DMS 273 (cell line): ENCODE data around the gene KCTD16.

Source experiments
- DNase-seq: peaks from one replicate; lab custom pipeline; 2025; ENCODE audit not compliant: unreplicated experiment; lab: John Stamatoyannopoulos, UW

KCTD16 gene

DNA sequence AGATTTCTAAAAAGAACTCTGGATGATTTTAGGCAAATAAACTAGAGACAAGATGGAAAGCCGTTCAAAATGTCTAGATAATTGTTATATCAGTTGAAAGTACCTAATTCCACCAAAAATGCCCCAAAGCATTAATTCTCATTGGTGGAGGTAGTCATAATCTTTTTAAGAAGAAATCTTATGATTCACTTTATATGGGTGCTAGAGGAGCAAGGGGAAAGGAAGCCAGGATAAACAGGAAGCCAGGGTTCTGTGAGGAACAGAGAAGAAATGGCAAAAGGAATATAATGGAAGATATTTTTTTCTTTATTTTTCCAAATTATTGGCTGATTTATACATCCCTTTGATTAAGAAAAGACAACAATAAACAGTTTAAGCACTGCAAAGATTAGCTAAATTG is 8.0 kb upstream of the KCTD16 start:
- no peak for DNase-seq

DNA sequence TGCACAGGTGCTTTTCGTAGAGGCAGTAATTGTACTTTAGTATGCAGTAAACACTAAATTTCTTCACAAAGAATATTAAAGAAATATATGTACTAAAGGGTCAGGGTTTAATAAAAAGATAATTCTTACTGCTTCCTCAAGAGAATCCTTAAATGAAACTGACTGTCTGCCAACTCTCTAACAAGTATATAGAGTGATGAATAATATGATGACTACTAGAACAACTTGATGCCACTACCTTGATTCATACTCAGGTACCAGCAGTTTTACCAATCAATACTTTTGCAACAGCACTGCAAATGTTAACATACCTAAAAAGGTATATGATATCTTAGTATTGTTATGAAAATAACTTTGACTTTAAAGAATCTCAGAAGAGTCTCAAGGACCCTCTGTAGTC is 4.0 kb upstream of the KCTD16 start:
- DNase-seq, result no peak

DNA sequence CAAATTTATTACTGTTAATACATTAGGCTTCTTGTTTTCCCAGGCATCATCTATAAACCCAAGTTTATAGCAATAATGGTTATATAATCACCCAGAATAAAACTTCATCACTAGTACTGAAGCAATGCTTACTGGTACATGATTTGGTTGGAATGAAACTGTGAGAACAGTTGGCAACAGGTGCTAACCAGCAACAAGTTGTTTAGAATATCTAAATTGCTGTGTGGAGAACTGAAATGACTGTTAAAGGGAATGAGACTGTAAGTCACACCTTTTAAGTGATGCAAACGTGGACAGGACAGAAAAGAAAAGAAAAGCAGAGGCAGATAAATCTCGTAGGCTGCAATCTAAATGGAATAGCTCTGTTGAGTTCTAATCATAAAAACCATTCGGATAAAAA is 2.7 kb upstream of the KCTD16 start:
- no peak for DNase-seq

DNA sequence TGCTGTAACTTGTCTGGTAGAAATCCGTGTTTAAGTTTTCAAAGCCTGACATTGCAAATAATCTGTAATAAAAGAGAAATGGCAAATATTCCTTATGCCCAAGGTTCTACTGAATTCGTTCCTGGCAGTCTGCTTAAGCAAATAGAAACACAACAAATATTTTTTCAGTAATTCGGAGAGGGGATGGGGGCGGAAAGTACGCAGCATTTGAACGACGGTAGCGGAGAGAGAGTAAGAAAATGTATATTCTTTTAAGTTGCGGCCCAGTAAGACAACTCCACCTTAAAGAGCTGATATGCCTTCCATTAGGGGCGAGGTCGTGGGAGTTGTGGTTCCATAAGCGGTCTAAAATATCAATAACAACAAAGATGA is 783 bp upstream of the KCTD16 start:
- DNase-seq, result no peak

DNA sequence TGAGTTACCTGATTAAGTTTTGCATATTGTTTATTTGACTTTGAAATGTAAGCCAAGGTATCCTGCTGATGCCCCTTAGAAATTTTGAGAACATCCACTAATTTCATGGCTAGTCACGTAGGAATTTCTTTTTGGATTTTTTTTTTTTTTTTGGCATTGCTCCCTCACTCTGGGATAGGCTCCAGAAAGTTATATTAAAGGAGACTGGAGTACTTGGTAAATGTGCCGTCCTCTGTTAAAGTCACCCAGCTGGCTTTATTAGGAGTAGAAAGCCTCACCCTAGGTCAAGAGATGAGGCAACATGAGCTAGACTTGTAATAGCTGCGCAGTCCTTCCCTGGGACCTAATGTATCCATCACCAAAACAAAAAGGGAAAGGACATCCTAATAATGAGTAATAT is 3.1 kb downstream of the KCTD16 start:
- no peak for DNase-seq

DNA sequence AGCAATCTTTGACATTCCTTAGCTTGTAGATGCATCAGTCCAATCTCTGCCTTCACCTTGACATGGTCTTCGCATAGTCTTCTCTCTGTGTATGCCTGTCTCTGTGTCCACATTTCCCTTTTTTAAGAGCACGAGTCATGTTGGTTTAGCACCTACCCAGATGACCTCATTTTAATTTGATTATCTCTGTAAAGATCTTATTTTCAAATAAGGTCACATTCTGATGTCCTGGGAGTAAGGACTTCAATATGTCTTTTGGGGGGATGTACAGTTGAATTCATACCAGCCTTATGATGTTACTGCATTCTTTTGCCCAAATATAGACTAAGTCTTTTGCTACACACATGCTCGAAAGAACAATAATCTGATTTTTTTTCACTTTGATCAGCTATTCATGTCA is 6.9 kb downstream of the KCTD16 start:
- DNase-seq, result no peak

DNA sequence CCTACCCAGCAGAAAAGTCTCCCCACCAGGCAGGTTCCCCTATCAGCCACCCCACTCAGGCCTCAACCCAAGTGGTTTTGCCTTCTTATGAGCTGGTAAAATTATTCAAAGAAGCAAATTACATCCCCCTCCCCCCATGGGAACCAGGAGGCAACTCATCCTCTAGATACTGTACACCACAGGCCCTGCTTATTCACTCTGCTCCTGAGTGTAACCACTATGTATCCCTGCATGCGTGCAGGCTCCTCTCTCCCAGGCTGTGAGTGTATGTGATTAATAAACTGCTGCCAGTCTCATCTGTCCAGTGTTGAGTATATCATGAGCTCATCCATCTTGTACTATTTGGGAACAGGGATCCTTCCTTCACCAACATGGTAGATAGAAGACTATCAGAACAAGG is 8.6 kb downstream of the KCTD16 start:
- no peak for DNase-seq

DNA sequence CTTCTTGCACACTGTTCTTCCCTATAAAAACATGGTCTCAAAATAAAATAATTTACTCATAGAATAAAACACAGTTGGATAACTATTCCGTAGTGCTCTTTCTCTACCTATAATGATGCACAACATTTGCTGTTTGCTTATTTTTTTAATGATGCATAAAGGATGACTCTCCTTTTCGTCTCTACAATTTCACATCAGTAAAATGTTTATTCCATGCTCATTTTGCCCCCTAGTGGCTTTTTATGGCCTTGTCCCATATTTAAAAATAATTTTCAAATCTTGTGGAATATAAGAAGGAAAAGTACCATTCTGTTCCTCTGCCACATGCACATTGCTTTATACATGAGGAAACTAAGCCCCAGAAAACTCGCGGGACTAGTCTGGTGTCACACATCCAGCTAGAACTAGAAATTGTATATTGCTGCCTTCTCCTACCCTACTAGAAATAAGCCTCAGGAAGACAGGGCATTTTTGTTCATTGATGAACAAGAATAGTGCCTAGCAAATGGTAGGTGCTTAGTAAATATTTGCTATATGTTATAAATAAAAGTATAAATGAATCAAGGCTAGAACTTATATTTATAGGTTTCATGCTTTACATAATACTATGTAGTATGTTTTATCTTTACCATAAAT is 12.7 kb downstream of the KCTD16 start:
- DNase-seq, result peak; percentile 68

DNA sequence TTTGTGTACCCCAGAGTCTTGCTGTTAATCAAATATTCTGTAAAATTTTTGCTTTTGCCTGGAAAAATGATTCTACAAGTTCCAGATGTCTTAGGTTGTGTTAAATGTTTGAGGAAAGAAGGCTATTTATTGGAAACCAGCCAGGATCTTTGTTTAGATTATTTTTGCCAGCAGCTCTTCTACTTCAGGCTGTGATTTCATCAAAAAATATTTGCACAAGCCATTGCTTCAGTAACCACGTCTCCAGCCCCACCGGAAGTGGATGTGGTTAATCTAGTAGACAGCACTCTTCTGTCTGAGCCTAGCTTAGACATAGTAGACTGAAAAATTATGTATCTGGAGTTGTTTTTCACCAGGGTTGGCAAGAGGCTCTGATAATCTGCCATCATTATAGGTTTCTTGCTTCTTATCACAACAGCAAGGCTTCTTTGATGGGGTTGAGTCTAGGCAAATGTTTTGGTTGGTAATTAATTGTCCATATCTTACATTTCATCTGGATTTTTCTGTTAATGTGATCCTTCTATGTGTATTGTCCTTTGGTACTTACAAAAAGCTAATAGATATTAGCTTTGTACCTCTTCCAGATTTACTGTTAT is 17.1 kb downstream of the KCTD16 start:
- DNase-seq, result peak; percentile 16

DNA sequence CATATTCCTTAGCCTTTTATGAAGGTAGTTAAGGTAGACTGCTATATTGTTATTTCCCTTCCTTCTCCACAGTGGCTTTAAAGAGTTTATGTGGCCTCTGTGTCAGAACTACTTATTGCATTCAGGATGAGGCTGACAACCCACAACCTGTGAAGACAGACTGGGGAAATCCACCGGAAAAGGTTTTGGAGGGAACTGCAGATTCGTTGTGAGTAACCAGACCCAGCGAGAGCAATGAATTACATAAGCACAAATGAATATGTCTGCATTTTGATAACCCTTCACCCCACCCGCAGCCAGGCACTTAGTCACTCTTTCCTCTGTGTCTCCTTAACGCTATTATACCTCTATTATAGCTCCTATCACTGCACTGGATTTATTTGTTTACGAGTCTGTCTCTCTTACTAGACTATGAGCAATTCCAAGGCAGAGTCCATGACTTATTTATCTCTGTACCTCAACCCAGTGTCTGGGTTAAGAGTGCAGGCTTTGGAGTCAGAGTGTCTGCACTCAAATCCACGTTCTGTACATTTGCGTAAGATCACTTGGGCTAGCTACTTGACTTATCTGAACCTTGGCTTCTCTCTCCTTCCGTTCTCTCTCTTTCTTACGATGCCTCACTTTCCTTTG is 19.2 kb downstream of the KCTD16 start:
- DNase-seq, result no peak

DNA sequence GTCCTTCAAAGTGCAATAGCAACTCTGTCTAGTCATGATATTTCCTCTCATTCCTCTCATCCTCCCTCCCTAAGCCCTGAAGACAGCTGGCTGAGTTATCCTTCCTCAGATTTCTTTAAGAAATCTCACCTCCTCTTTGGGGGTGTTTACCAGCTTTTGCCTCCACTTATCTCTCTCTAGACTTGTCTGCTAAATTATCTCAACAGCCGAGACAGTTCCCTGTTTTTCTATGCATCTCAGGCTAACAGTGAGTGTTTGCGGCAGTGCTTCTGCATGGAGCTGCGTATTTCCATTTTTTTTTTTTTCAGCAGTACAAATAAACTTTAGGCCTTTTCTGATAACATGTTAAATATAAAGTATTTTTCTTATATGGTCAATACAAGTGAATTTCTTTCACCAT is 20.9 kb downstream of the KCTD16 start:
- DNase-seq, result no peak

DNA sequence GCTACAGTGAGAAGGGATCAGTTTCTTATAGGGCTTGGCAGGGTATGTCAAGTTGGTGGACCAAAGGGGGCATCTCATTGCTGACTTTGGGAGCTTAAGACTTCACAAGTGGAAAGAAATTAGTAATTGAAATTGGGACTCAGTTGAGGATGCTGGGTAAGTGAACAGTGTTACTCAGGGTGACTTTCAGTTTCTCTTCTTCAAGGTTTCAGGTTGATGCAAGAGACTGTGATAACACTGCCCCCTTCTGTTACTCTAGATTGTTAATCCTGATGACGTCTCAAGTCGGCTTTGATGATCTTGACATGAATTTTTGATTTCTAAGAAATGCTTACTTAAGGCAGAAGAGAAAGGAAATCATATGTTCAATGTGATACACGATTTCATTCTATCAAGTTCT is 21.3 kb downstream of the KCTD16 start:
- DNase-seq, result peak; percentile 72

DNA sequence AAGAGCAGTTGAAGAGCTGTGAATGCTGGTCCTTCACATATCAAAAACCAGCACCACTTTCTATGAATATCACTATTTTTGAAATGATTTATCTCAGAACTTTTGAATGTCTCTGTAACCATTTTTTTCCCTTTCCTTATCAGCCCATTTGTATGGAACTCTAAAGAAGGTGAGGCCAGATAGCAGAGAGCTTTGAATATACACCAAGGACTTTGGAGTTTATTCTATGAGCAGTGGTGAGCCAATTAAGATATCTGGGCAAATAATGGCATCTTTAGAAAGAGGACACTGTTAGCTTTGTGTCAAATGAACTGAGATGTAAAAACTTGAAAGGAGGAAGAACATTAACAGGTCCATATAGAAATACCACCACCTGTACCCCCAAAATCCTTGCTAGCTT is 22.0 kb downstream of the KCTD16 start:
- DNase-seq, result no peak

DNA sequence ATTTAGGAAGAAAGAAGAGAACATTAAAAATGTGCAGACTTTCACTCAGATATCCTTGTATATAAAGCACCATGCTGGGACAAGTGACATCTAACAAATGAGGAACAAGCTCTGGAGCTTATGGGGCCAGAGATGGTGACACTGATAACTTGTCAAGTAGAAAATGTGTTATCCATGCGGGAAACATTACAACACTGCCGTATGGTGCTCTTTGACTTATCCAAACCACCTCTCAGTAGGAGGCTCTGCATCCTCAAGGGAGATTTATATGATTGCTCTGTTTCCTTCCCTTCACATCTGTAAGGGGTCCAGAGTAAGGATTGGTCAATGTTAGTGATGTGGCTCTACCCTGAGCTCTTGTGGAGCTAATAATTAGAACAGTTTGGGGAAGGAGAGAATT is 23.5 kb downstream of the KCTD16 start:
- no peak for DNase-seq

DNA sequence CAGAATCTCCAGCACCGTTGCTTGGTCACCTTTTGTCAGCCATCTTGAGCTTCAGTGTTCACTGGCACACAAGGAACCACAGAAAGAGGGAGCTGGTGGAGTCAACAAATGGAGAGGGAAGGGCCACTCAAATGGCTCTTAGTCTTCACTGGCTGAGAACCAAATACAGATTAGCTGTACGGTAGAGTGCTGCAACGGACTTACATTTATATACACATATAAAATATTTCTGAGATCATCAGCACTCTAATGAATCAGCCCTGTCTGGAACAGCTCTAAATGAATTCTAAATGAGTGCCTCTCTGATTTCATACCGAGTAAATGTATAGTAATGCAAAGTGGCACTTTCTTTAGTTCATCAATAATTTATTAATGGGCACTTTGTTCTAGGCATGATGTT is 24.8 kb downstream of the KCTD16 start:
- no peak for DNase-seq

DNA sequence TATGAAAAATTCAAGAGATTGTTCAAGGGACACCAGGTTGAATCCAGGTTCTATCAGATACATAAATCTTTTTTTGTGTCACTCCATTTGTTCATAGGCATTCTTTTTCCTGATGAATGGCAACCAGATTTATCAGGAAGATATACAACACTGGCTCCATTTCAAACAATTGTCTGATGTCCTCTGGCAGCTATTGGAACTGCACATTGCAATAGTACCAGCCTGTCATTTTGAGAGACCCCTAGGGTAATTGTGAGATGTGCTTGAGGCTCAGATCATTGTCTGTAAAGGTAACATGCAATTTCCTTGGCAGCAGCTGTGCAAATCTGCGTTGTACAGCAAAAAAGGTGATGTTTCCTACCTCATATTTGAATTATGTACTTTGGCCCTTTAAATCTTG is 25.9 kb downstream of the KCTD16 start:
- no peak for DNase-seq

DNA sequence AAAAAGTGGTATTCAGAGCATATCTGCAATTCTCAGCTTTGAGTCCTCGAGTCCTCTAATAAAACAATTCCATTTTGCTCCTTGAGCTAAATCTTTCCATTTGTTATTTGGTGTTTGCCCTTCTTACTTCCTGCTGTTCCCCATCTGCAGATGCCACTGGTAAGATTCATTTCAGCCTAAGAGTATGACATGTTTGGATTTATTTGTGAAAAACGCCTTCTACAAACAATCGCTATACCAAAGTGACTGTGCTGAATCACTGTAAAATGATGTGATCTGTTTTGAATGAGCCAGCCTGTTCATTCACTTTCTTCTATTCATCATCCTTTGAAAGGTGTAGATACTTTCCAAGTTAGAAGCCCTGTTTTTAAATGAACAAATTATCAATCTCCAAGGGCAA is 27.7 kb downstream of the KCTD16 start:
- DNase-seq, result no peak

DNA sequence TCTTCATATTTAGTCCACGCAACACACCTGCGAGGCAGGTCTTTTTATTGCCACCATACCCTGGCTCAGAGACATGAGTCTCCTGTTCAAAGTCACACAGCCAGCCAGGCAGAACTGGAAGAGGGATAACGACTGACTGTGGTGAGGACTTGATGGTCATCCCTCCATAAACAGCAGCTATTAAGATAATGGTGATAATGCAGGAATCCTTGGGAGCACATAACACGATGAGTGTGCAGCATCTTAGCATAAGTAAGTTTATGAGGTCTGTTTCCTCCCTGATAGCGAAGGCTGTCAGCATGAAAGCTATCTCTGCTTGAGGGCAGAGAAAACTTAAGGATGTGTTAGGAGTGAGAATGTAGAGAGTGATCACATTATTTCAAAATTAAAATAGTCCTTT is 30.9 kb downstream of the KCTD16 start:
- DNase-seq, result no peak

DNA sequence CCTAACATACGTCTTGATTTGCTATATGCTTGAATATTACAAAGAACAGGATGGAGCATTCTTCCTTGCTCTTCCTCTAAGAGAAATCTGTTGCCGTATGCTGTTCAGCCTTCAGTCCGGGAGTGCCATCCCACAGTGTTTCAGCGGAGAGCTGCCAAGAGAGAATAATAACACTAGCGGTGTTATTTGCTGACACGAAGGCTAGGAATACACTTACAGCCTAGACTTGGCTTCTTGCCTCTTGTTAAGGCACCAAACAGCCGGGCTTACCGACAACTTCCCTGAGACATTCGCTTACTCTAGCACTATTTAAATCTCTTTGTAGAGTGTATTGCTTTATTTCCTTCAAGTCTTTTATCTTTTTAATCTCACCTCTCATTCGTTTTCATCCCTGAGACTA is 31.4 kb downstream of the KCTD16 start:
- peak; percentile 34 for DNase-seq

DNA sequence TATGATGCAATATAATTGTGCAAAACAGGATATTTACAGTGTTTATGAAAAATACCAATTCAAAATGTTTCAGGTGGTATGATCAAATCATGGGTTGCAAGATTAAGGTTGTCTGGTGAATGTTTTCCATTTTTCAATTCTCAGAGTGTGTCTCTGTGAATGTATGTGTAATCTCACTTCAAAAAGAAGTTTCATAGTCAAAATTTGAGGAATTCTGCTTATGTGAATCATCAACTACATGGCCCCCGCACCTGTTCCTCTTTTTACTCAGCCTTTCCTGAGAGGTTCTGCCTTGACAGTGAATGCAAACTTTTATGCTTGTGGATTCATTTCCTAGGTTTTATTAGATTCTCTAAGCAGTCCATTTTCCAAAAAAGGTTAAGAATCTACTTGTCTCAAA is 32.1 kb downstream of the KCTD16 start:
- no peak for DNase-seq

DNA sequence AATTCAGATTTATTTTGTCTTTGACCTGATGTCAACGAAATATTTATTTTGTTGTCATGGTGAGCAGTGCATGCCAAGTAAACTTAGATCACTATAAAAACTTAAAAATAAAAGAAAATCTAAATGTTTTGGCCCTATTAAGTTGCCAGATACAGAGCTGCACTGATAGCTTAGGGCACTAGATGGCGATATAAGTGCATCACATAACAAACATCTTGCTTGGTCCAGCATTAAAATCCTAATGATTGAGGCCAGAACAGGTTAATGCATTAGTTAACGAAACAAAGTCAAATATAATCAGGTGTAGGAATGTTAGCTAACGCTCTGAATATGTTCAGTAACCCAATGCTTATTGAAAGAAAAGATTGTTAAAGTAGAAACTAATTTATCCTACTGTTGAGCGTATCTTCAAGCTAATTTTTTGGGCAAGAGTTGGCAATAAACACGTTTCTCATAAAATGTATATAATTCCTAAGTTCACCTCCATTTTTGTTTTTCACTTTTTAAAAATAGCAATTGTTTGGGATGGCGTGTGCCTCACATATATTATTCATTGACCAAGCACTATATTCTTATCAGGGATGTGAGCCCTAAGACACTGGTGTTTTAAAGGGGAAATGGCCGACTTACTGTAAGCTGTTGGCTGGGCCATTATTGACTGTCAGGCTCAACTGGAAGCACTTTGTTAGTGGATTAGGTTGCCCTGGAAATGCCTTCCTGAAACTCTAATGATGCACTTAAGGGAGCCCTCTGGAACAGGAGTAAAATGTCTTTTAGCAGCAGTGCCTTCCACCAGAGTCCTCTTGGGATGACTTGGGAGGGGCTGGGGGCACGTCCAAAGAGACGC is 33.3 kb downstream of the KCTD16 start:
- peak; percentile 79 for DNase-seq

DNA sequence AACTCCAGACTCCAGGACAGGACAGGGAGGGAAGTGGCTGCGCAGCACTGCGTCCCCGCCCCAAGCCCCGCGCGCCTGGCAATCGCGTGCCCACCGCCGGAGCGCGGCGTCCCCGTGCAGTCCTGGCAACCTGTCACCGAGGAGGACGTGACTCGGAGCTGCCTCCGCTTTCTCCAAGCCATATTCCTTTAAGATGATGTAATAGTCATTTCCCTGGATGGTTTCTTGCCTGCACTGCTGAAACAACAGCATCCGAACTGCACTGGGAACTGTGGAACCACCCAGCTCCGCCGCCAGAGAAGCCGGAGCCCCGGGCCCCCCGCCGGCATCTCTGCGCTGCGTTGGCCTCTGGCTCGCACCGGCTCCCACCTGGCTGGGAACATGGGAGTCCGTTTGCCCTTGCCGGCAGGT is 34.5 kb downstream of the KCTD16 start:
- peak; percentile 43 for DNase-seq
